ENCODE data around the gene BLOC1S3. TPM values are rescaled to one million over a fixed set of nuclear protein-coding genes. Genes with fewer than 3 reads are reported as not detected.
A peak's percentile ranks its signal among the peaks of the same experiment; 100 is the strongest.

Gene BLOC1S3
- total and polyA plus RNA-seq, 11 donors: 2.0 to 8.1 (median 4.8) TPM

DNA sequence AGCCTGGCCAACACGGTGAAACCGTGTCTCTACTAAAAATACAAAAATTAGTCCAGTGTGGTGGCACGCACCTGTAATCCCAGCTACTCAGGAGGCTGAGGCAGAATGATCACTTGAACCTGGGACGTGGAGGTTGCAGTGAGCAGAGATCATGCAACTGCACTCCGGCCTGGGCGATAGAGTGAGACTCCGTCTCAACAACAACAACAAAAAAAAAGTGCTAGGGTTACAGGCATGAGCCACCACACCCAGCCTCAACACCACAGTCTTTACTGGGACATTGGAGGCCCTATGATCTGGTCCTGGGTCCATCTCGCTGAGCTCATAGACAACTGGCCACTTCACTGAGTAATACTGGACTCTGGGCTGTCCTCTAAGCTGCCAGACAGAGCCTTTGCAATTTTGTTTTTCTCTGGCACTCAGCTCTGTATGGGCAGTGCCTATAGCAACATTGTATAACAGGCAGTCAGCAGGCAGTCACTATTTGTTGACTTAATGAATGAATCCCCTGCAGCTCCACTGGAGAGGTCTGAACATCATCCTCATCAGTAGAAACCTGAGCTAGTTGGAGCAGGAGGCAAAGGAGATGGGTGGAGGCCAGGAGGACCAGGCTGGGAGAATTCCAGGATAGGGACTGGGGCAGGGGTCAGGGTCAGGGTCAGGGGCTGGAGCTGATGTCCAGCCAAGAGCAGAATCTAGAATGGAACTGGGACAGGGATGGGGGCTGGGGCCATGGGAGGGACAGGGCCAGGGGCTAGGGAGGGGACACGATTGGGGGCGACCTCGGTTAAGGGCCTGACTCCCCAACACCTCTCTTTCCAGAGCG lies 8.1 kb downstream of the BLOC1S3 start:
- TF ChIP-seq CTCF (IDR thresholded peaks at IDR 0.05): no peak
- TF ChIP-seq POLR2A (IDR thresholded peaks at IDR 0.05): no peak
- peaks cover 0 to 7% (median under 1%) of the 10 kb centered on the region in 9 donors for H3K36me3 ChIP-seq

DNA sequence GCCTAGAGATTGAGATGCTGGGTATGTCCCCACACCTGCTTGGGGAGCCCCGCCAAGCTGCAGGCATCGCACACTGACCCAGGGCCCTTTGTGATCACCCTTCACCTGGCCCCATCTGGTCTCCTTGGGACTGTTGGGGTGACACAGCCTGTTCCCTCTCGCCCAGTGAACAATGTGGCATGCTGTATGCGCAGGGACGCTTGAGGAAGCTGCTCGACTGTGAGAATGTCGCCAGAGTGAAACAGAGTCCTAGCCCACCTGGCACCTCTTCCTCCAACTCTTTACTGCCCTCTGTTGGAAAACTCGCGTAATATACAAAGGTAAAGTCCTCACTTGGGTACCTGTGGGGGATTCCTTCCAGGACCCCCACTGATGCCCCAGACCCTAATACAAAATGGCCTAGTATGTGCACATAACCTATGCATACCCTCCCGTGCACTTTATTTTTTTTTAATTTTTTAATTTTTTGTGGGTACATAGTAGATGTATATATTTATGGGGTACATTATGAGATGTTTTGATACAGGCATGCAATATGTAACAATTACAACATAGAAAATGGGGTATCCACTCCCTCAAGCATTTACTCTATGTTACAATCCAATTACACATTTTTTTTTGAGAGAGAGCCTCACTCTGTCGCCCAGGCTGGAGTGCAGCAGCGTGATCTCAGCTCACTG lies 9.0 kb downstream of the BLOC1S3 start:
- Histone ChIP-seq H3K27me3 (no peaks in the 10 kb centered on the region), H3K4me1 (peaks cover 0 to 16% (median 0%) of the 10 kb centered on the region in 12 donors), H3K27ac (no peak overlapping the region), H3K36me3 (peaks cover 0 to 5% (median 0%) of the 10 kb centered on the region in 9 donors), H3K4me3 (no peak overlapping the region), H3K9me3 (peaks cover 0 to 9% (median 0%) of the 10 kb centered on the region in 12 donors)
- ATAC-seq: peak in 2 of 4 donors; percentile 42 to 45
- 32 to 44% (median 38%) methylated on average over 10 to 12 of the region's 12 CpGs for WGBS, 4 donors
- TF ChIP-seq POLR2A (IDR thresholded peaks at IDR 0.05) (no peak), CTCF (IDR thresholded peaks at IDR 0.05) (peak; percentile 34 to 63 (median 54))
- intact Hi-C loops (cut with DNase I): loop anchor here in 2 of 10 donors (10.0 kb wide), 2 partner anchors 57 to 173 kb away; partner anchors contain the start of gene EXOC3L2 (in 1 of the 2)
- peak in 1 of 5 donors; percentile 35 for DNase-seq

More for the DNA sequence above, 8.1 kb downstream of the BLOC1S3 start:
- DNase-seq: no peak
- no peaks in the 10 kb centered on the region for H3K27me3 ChIP-seq
- no peak overlapping the region for H3K4me3 ChIP-seq
- H3K4me1 ChIP-seq: peaks cover 0 to 18% (median 0%) of the 10 kb centered on the region in 12 donors
- H3K27ac ChIP-seq: no peak overlapping the region
- peaks cover 0 to 9% (median 0%) of the 10 kb centered on the region in 12 donors for H3K9me3 ChIP-seq
- WGBS, 4 donors: 83 to 92% (median 87%) methylated on average over 10 to 12 of the region's 12 CpGs
- intact Hi-C loops (cut with DNase I): loop anchor here in 2 of 10 donors (10.0 kb wide), 2 partner anchors 58 to 172 kb away; partner anchors contain the start of gene EXOC3L2 (in 1 of the 2)
- no peak for ATAC-seq

DNA sequence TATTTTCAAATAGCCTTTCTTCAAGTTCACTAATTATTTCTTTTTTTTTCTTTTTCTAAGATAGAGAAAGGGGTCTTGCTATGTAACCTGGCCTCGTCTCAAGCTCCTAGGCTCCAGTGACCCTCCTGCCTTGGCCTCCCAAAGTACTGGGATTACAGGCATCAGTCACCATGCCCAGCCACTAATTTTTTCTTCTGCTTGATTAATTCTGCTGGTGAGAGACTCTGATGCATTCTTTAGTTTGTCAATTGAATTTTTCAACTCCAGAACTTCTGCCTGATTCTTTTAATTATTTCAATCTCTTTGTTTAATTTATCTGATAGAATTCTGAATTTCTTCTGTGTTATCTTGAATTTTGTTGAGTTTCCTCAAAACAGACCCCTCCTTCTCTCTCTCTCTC lies 11.4 kb downstream of the BLOC1S3 start:
- intact Hi-C loops (cut with DNase I): loop anchor here in 3 of 10 donors (10.0 kb wide), 3 partner anchors 55 to 175 kb away; partner anchors contain the start of genes EXOC3L2 (in 1 of the 3) and KLC3 (in 1 of the 3)
- peaks cover 0 to under 1% (median 0%) of the 10 kb centered on the region in 12 donors for H3K4me1 ChIP-seq
- ATAC-seq (no peak), DNase-seq (no peak)
- H3K27me3 ChIP-seq: no peaks in the 10 kb centered on the region
- no peak for TF ChIP-seq CTCF (IDR thresholded peaks at IDR 0.05)
- TF ChIP-seq POLR2A (IDR thresholded peaks at IDR 0.05): no peak
- peaks cover 0 to 9% (median 0%) of the 10 kb centered on the region in 12 donors for H3K9me3 ChIP-seq
- peaks cover 0 to 5% (median 0%) of the 10 kb centered on the region in 9 donors for H3K36me3 ChIP-seq
- no peak overlapping the region for H3K27ac ChIP-seq
- WGBS, 4 donors: 78 to 90% (median 83%) methylated on average over 1 of the region's 1 CpG
- H3K4me3 ChIP-seq: no peak overlapping the region
